AG04450 (cell line): ENCODE results near the gene KCNS1. TPM values are rescaled to one million over a fixed set of nuclear protein-coding genes. Genes with fewer than 3 reads are reported as not detected.
A peak's percentile ranks its signal among the peaks of the same experiment; 100 is the strongest.

ENCODE experiments used
- CTCF ChIA-PET: fragments of 300-600, 350-600 bp; formaldehyde crosslinking; extraction: SDS; loops from one replicate; lab custom pipeline; 2022; ENCODE audit warnings: antibody characterized with exemption, inconsistent platforms; lab: Charles Lee
- POLR2A ChIA-PET: fragments of 350-600 bp; formaldehyde crosslinking; extraction: SDS; loops from one replicate; lab custom pipeline; 2021; ENCODE audit warnings: antibody characterized with exemption, inconsistent platforms; lab: Yijun Ruan, JAX
- DNase-seq: peaks from one replicate; pipeline ENCODE4 v3.0.0-alpha.2; 2011; ENCODE audit warnings: low read depth, low spot score
- H3K27ac ChIP-seq: one replicate; pipeline ENCODE4 v1.5.1; 2012; ENCODE audit warnings: low read depth, low read length, control low read depth
- H3K27me3 ChIP-seq: one replicate; pipeline ENCODE4 v1.6.0; 2012; ENCODE audit warnings: low read length; ENCODE audit not compliant: control insufficient read depth, insufficient read depth
- H3K4me3 ChIP-seq: 2 replicates; pipeline ENCODE4 v1.5.1; 2011; ENCODE audit warnings: mild to moderate bottlenecking, low read depth, low read length, control low read depth
- H3K9me3 ChIP-seq: 2 replicates; pipeline ENCODE4 v1.5.1; 2012; ENCODE audit warnings: low read length; ENCODE audit not compliant: control insufficient read depth, insufficient read depth
- polyA plus RNA-seq: library from polyadenylated mRNA; depleted of rRNA; stranded (reverse); fragments of >200 nt; gene quantifications from 2 replicates; pipeline ENCODE4 v1.2.3, GENCODE V29; 2011
- TF ChIP-seq, protein P1 (sequence below): IDR thresholded peaks from 2 replicates; pipeline ENCODE4 v1.5.1; 2011; ENCODE audit warnings: low read depth, low read length, control low read depth, inconsistent platforms

Gene KCNS1
- polyA plus RNA-seq, 1 experiment = 0.30 TPM

DNA sequence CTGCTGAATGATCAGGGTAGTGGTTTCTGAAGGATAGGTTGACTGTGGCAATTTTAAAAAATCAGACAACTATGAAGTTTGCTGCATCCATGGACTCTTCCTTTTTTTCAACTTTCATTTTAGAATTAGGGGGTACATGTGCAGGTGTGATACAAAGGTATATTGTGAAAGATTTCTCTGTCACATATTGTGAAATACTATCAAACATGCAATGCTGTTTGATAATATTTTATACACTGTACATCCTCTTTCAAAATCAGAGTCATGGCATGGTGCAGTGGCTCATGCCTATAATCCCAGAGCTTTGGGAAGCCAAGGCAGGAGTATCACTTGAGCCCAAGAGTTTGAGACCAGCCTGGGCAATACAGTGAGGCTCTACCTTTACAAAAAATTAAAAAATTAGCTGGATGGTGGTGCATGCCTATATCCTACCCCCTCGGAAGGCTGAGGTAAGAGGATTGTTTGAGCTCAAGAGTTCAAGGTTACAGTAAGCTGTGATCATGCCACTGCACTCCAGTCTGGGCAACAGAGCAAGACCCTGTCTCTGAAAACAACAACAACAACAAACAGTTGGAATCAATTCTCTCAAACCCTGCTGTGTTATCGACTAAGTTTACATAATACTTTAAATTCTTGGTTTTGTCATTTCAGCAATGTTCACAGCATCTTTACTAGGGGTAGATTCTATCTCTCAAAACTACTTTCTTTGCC is 18.8 kb upstream of the KCNS1 start:
- ChIA-PET POLR2A (interaction anchor here (0.6 kb wide), 1 partner anchor 208 kb away, joined by 4 read pairs; no protein-coding TSS in a partner anchor), CTCF (interaction anchor here (1.1 kb wide), 1 partner anchor 19 kb away, joined by 3 read pairs; no protein-coding TSS in a partner anchor)
- DNase-seq = no peak
- Histone ChIP-seq H3K9me3 (no peaks in the 10 kb centered on the region), H3K4me3 (no peak overlapping the region), H3K27ac (no peak overlapping the region), H3K27me3 (peaks cover 7% of the 10 kb centered on the region)
- TF ChIP-seq, protein P1, sequence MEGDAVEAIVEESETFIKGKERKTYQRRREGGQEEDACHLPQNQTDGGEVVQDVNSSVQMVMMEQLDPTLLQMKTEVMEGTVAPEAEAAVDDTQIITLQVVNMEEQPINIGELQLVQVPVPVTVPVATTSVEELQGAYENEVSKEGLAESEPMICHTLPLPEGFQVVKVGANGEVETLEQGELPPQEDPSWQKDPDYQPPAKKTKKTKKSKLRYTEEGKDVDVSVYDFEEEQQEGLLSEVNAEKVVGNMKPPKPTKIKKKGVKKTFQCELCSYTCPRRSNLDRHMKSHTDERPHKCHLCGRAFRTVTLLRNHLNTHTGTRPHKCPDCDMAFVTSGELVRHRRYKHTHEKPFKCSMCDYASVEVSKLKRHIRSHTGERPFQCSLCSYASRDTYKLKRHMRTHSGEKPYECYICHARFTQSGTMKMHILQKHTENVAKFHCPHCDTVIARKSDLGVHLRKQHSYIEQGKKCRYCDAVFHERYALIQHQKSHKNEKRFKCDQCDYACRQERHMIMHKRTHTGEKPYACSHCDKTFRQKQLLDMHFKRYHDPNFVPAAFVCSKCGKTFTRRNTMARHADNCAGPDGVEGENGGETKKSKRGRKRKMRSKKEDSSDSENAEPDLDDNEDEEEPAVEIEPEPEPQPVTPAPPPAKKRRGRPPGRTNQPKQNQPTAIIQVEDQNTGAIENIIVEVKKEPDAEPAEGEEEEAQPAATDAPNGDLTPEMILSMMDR = no peak

DNA sequence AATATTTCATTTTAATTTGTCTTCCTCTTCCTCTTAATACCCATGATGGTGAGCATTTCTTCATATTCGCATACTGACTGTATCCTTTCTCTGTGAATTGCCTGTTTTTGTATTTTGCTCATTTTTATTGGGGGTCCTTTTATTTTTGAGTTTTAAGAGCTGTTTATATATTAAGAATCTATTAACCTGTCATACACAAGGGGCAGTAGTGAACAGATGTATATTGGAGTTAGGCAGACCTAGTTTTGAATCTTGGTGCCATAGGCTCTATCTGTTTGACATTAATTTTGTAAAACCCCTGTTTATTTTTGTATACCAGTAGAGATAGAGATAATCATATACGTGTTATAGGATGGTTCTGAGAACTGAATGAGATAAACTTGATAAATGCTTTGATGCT is 17.1 kb upstream of the KCNS1 start:
- POLR2A ChIA-PET = no interaction called here
- Histone ChIP-seq H3K9me3 (no peaks in the 10 kb centered on the region), H3K4me3 (no peak overlapping the region), H3K27me3 (peaks cover 7% of the 10 kb centered on the region), H3K27ac (no peak overlapping the region)
- DNase-seq = no peak
- TF ChIP-seq, protein P1 = 0 out of 2 replicates have a peak, but pooled peaks have one; percentile 5
- CTCF ChIA-PET = interaction anchor here (1.0 to 1.3 kb wide), 2 partner anchors 11 to 172 kb away, joined by 4 read pairs; no protein-coding TSS in a partner anchor

DNA sequence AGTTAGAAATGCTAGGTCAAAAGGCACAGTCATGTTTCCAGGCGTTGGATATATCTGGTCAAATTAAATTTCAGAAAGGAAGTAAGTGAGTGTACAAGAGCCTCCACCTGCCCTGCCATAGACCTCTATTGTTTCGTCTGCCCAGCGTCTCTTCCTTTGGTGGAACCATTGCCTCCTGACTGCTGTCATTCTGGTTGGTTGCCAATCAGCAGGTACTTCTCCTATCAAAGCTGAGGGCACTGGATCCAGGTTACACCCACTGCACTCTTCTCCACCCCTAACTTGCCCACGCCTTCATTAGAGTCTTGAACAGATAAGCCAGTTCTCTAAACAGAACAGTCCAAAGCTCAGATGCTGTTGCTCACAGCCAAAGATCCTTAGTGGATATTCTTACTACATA is 16.7 kb upstream of the KCNS1 start:
- H3K27ac ChIP-seq = no peak overlapping the region
- TF ChIP-seq, protein P1 = no peak
- H3K4me3 ChIP-seq = no peak overlapping the region
- no peak for DNase-seq
- POLR2A ChIA-PET = no interaction called here
- CTCF ChIA-PET = interaction anchor here (1.0 to 1.3 kb wide), 2 partner anchors 11 to 173 kb away, joined by 4 read pairs; no protein-coding TSS in a partner anchor
- H3K9me3 ChIP-seq = no peaks in the 10 kb centered on the region
- peaks cover 8% of the 10 kb centered on the region for H3K27me3 ChIP-seq

DNA sequence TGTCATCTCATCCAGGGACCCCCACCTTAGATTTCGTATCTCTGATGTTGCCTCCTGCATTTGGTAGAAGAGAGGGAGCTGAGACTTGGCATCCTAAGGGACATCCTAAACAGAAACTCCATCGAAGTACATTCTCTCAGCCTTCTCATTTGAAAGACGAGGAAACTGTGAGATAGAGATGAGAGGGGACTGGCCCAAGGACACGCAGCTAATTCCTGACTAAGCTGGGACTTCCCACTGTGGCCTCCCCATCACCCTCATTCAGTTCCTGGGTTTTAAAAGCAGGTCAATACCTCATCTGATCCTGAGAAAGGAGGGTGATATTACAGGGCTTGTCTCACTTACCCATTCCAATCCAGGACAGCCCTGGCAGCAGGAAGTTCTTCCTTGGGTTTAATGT is 14.9 kb upstream of the KCNS1 start:
- Histone ChIP-seq H3K27ac (no peak overlapping the region), H3K9me3 (no peaks in the 10 kb centered on the region), H3K27me3 (peaks cover 8% of the 10 kb centered on the region), H3K4me3 (no peak overlapping the region)
- ChIA-PET POLR2A (interaction anchor here (0.6 kb wide), 1 partner anchor 181 kb away, joined by 4 read pairs; no protein-coding TSS in a partner anchor), CTCF (interaction anchor here (0.5 to 1.0 kb wide), 2 partner anchors 20 to 190 kb away, joined by 3 to 5 read pairs; no protein-coding TSS in a partner anchor)
- TF ChIP-seq, protein P1 = no peak
- DNase-seq = no peak

DNA sequence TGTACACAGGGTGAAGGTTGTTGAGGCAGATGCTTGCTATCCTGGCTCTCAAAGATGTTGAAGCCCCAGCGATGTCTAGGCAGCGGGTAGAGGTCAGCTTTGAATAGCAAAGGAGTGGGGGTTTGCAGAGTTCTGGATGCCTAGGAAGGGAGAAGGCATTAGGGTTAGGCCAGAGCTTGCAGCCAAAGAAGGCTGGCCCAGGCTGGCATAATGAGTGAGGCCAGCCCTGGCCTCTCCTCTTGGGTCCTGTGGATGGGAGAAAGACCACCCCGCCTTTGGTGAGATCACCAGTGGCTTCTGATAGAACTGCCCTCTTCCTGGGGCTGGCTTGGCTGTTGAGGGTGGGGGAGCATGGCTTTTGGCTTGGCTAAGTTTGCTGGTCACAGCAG is 14.5 kb upstream of the KCNS1 start:
- TF ChIP-seq, protein P1 = no peak
- CTCF ChIA-PET = interaction anchor here (0.5 to 1.0 kb wide), 2 partner anchors 19 to 191 kb away, joined by 3 to 5 read pairs; no protein-coding TSS in a partner anchor
- Histone ChIP-seq H3K27ac (no peak overlapping the region), H3K27me3 (peaks cover 8% of the 10 kb centered on the region), H3K9me3 (no peaks in the 10 kb centered on the region), H3K4me3 (no peak overlapping the region)
- POLR2A ChIA-PET = no interaction called here
- no peak for DNase-seq
